C4-2B (cell line): ENCODE measurements around the gene POC5.
"Not testable (repeated sequence)": the region's sequence is repeated elsewhere in the genome, so short reads cannot be mapped to it uniquely, and the experiment has no call there.

Experiments used
- H3K27ac ChIP-seq: fragments of 450-650 bp; 2 replicates; pipeline ENCODE4 v1.5.1; 2017
- CTCF ChIP-seq: fragments of 450-650 bp; conservative IDR thresholded peaks from 2 replicates; pipeline ENCODE4 v1.5.1; 2017; ENCODE audit warnings: mild to moderate bottlenecking
- ZFX ChIP-seq: fragments of 450-650 bp; IDR thresholded peaks from 2 replicates; pipeline ENCODE4 v1.6.1; 2017

The POC5 gene

GRCh38 chr5:75734913-75735789 is 17.9 kb upstream of the POC5 start:
- TF ChIP-seq CTCF: peak; percentile 84
- no peak for TF ChIP-seq ZFX

DNA sequence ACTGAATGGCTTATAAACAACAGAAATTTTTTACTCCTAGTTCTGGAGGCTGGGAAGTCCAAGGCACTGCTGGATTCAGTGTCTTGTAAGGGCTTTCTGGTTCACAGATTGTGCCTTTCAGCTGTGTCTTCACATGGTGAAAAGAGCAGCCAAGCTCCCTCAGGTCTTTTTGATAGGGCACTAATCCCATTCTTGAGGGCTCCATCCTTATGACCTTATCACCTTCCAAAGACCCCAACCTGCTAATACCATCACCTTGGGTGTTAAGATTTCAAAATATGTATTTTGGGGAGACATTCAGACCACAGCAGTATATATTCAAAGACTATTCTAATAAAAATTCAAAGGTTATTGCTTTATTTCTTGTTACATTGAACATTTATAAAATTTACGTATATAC is 16.5 kb upstream of the POC5 start:
- no peak overlapping the region for H3K27ac ChIP-seq
- TF ChIP-seq ZFX (no peak), CTCF (no peak)

More at GRCh38 chr5:75734913-75735789, 17.9 kb upstream of the POC5 start:
- no peak overlapping the region for H3K27ac ChIP-seq

GRCh38 chr5:75731515-75731914 is 14.3 kb upstream of the POC5 start:
- H3K27ac ChIP-seq: not testable (repeated sequence)

DNA sequence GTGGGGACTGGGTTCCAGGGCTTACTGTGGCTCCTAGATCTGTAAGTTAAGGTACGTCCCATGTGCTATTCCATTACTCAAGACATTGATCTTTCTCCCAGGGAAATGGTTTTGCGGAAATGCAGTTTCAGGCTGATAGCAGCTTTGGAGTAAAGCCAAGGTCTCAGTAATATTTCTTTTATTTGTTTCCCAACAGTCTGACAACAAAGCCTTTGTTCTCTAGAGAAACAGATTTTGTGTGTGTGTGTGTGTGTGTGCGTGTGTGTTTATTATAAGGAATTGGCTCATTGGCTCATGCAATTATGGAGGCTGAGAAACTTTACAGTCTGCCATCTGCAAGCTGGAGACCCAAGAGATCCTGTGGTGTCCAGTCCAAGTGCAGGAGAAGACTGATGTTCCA is 12.1 kb upstream of the POC5 start:
- TF ChIP-seq CTCF (no peak), ZFX (no peak)
- no peak overlapping the region for H3K27ac ChIP-seq

GRCh38 chr5:75727931-75728330 is 10.7 kb upstream of the POC5 start:
- H3K27ac ChIP-seq: no peak overlapping the region
- TF ChIP-seq CTCF: no peak
- TF ChIP-seq ZFX: no peak

- H3K27ac ChIP-seq: not testable (repeated sequence)
Measured at GRCh38 chr5:75726224-75726623, 9.0 kb upstream of the POC5 start.

- no peak overlapping the region for H3K27ac ChIP-seq
- TF ChIP-seq CTCF (no peak), ZFX (no peak)
Measured at GRCh38 chr5:75723378-75723777, 6.1 kb upstream of the POC5 start.

DNA sequence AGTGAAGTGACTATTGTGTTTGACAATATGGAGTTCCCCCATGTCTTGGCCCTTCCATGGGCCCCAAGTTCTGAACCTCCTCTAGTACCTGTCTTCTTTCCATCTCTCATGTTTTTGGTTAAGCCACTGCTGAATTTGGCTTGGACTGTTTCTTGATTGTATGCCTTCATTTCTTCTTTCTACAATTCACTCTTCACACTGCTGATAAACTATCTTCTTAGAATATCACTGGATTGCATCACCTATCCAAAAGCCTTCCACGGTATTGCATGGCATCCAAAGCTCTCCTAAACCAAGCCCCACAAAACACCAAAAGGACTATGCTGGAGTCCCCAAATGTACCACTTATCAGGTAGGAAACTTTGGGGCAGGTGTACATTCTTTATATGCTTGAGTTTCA is 4.3 kb upstream of the POC5 start:
- no peak overlapping the region for H3K27ac ChIP-seq
- TF ChIP-seq ZFX: no peak
- TF ChIP-seq CTCF: no peak
